Measurements from ENCODE around the gene DCLK2. TPM values are rescaled to one million over a fixed set of nuclear protein-coding genes. Genes with fewer than 3 reads are reported as not detected.

The DCLK2 gene
- total and polyA plus RNA-seq, 2 of the 8 experiments (the other 6 are each of a cell fraction or from before 2014, with no cell fraction given) = 0.32 to 0.37 TPM

DNA sequence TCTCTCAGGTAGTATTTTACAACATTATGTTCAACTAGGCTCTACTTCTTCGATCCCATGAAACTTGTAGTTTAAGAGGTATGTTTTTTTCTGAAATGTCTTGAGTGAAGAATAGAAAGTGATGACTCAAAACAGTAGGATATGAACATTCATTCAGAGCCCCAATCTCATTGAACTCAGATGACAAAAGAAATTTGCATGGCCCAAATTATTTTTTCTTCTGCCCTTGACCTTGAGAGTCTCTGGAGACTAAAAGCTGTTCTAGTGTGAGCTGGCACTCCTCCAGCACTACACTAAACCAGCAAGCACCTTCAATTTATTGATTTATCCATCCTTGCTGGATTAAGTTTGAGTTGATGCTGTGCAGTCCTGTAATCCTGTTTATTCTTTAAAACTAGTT is 4.0 kb downstream of the DCLK2 start:
- Histone ChIP-seq H3K36me3 (ENCODE audit: control insufficient read depth in 2 of 4, insufficient read depth in 4 of 4, low read length in 3 of 4) (no peaks in the 10 kb centered on the region), H2AFZ (ENCODE audit: low read length) (no peak overlapping the region), H4K91ac (replicated peaks; ENCODE audit: insufficient read length, low read length) (no peak overlapping the region), H3K56ac (replicated peaks; ENCODE audit: insufficient read length, low read depth, low read length) (no peak overlapping the region), H3K4ac (replicated peaks; ENCODE audit: insufficient read length, low read depth, low read length) (no peak overlapping the region), H2BK5ac (ENCODE audit: low read depth, low read length) (no peak overlapping the region), H3K18ac (ENCODE audit: extremely low read depth, low read length) (no peak overlapping the region), H3K23me2 (ENCODE audit: low read depth, low read length) (peaks cover 11% of the 10 kb centered on the region; the same call in 1 of the 2 replicates), H3K23ac (ENCODE audit: insufficient read length) (no peak overlapping the region), H2BK120ac (replicated peaks; ENCODE audit: low read depth, low read length) (no peak overlapping the region), H2AK5ac (ENCODE audit: low read depth, low read length) (no peak overlapping the region), H3K4me2 (ENCODE audit: insufficient read depth in 1 of 2, low read depth in 2 of 2, low read length in 2 of 2) (no peak overlapping the region), H3K4me1 (replicated peaks in 1 of 4; ENCODE audit: control insufficient read depth in 3 of 4, insufficient read depth in 4 of 4, low read length in 3 of 4) (peaks cover 0 to 5% (median 0%) of the 10 kb centered on the region in 4 experiments; a peak in 4 of 7 replicates), H4K20me1 (replicated peaks in 1 of 2; ENCODE audit: control insufficient read depth in 1 of 2, insufficient read depth in 2 of 2, low read length in 2 of 2) (peaks cover 0 to 5% of the 10 kb centered on the region in 2 experiments), H3K27me3 (replicated peaks in 1 of 4; ENCODE audit: control insufficient read depth in 3 of 4, extremely low read depth in 1 of 4, insufficient read depth in 3 of 4, low read length in 3 of 4) (peaks cover 5 to 38% (median 25%) of the 10 kb centered on the region in 4 experiments), H3K4me3 (ENCODE audit: extremely low read depth in 1 of 4, insufficient read depth in 2 of 4, low read depth in 3 of 4, low read length in 4 of 4) (no peak overlapping the region), H4K8ac (ENCODE audit: extremely low read depth, insufficient read depth, low read length) (no peak overlapping the region), H3K79me2 (ENCODE audit: control insufficient read depth in 1 of 2, insufficient read depth in 2 of 2, low read length in 2 of 2) (no peaks in the 10 kb centered on the region), H4K5ac (ENCODE audit: insufficient read length, low read depth, low read length) (no peak overlapping the region), H3K14ac (ENCODE audit: insufficient read length) (no peak overlapping the region), H2BK12ac (ENCODE audit: low read depth, low read length) (no peak overlapping the region), H3K27ac (ENCODE audit: low read depth, low read length) (no peak overlapping the region), H3K9ac (replicated peaks in 1 of 4; ENCODE audit: extremely low read depth in 1 of 4, low read depth in 3 of 4, low read length in 3 of 4) (no peak overlapping the region), H2BK20ac (ENCODE audit: low read length) (no peak overlapping the region), H3K9me3 (ENCODE audit: insufficient read depth in 2 of 2, low read depth in 1 of 2, low read length in 1 of 2) (no peaks in the 10 kb centered on the region), H2BK15ac (ENCODE audit: low read length) (no peak overlapping the region), H3K79me1 (ENCODE audit: low read depth, low read length) (no peaks in the 10 kb centered on the region)
- DNase-seq (ENCODE audit: low read depth in 1 of 2, low spot score in 2 of 2) = no peak
- no peak for FAIRE-seq
- no peak for TF ChIP-seq POU5F1 (IDR thresholded peaks at IDR 0.05; ENCODE audit: low read depth, low read length)
- no peak for TF ChIP-seq FOSL1 (IDR thresholded peaks at IDR 0.05; ENCODE audit: insufficient read depth, low read depth, low read length)
- POLR2A ChIA-PET (ENCODE audit: partially characterized antibody) = no interaction called here
- CTCF ChIA-PET (ENCODE audit: partially characterized antibody) = interaction anchor here (0.6 to 0.9 kb wide), 3 partner anchors 10 to 87 kb away, joined by 3 read pairs; no protein-coding TSS in a partner anchor
- 47% methylated on average over 1 of the region's 1 CpG; no CpG with 5 or more reads in 1 of the 2 experiments for WGBS, 2 experiments (ENCODE audit: extremely low coverage in 1 of 2, insufficient coverage in 1 of 2, insufficient read length in 1 of 2, insufficient replicate concordance in 2 of 2, low coverage in 1 of 2, low lambda C conversion rate in 2 of 2, missing lambda C conversion rate in 1 of 2)
